ENCODE results near the gene SLC43A1.

Gene SLC43A1

DNA sequence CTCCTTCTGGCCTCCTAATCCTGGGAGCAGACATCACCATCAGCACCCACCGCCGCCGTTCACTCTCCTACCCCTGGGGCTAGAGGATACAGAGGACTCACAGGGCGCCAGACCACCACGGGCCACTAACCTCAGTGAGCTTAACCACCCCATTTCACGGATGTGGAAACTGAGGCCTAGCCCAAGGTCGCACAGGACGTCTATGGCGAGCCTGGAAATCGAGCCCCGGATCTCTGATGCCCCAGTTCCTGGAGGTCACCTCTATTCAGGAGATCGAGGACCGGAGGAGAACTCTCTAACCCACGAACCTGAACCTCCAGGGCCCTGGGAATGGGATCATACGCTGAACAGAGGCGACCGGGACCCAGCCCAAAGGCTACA is 14.7 kb upstream of the SLC43A1 start:
- Histone ChIP-seq H3K4me3 (ENCODE audit: insufficient read depth, low read depth, low read length, poor library complexity, severe bottlenecking) (peak overlapping the region; percentile 56), H3K4me1 (ENCODE audit: control insufficient read depth, insufficient read depth, low read length, poor library complexity, severe bottlenecking) (peaks cover 14% of the 10 kb centered on the region), H3K36me3 (ENCODE audit: control insufficient read depth, insufficient read depth, low read length) (no peaks in the 10 kb centered on the region), H3K27ac (ENCODE audit: insufficient read depth, low read length, poor library complexity, severe bottlenecking) (peak overlapping the region; percentile 82), H3K27me3 (replicated peaks; ENCODE audit: control insufficient read depth, insufficient read depth, low read length, poor library complexity, severe bottlenecking) (no peaks in the 10 kb centered on the region), H3K9me3 (ENCODE audit: control insufficient read depth, low read length) (no peaks in the 10 kb centered on the region)
- no peak for DNase-seq

DNA sequence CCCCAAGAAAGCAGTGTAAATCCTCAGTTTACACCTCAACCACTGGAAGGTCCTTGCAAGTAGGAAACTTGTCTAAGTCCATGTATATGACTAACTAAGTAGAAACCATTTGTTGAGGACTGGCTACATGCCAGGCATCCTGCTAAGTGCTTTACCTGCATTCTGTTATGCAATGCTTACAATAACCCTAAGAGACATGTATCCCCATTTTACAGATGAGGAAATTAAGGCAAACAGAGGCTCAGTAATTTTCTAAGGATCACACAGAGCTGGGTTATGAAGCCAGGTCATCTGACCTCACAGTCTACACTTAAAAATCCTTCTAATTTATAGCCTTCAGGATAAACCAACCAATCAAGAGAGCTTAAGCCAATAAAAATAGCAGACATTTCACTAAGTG is 13.5 kb upstream of the SLC43A1 start:
- DNase-seq: no peak
- no peak overlapping the region for H3K27ac ChIP-seq (ENCODE audit: insufficient read depth, low read length, poor library complexity, severe bottlenecking)

DNA sequence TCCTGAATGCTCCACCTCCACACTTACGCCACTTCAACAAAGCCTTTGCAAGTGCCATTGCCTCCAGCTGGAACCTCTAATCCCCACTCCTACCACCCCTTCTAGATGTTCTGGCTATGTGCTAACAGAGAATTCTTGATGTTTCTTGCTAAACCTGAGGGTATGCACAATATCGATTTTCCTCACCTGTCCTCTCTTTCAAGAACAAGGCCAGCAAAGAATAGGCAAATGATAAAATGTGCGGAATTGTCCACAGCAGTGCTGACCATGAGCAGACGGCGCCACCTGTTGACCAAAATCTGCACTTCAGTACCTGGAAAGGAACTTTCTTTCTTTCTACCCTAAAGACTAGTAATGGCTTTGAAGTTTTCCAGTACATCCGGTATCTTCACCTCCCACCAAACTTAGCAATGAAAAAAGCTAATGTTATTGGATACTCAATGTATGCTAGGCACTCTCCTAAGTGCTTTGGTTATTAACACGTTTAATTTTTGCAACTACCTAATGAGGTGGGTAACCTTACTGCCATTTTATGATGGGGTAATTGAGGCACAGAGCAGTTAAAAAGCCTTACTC is 11.6 kb upstream of the SLC43A1 start:
- H3K36me3 ChIP-seq (ENCODE audit: control insufficient read depth, insufficient read depth, low read length): no peaks in the 10 kb centered on the region
- peaks cover 14% of the 10 kb centered on the region for H3K4me1 ChIP-seq (ENCODE audit: control insufficient read depth, insufficient read depth, low read length, poor library complexity, severe bottlenecking)
- H3K27ac ChIP-seq (ENCODE audit: insufficient read depth, low read length, poor library complexity, severe bottlenecking): no peak overlapping the region
- DNase-seq: peak; percentile 37 to 62 (median 39)
- no peaks in the 10 kb centered on the region for H3K27me3 ChIP-seq (replicated peaks; ENCODE audit: control insufficient read depth, insufficient read depth, low read length, poor library complexity, severe bottlenecking)
- no peak overlapping the region for H3K4me3 ChIP-seq (ENCODE audit: insufficient read depth, low read depth, low read length, poor library complexity, severe bottlenecking)
- H3K9me3 ChIP-seq (ENCODE audit: control insufficient read depth, low read length): no peaks in the 10 kb centered on the region

More for the DNA sequence above, 13.5 kb upstream of the SLC43A1 start:
- no peaks in the 10 kb centered on the region for H3K27me3 ChIP-seq (replicated peaks; ENCODE audit: control insufficient read depth, insufficient read depth, low read length, poor library complexity, severe bottlenecking)
- no peak overlapping the region for H3K4me3 ChIP-seq (ENCODE audit: insufficient read depth, low read depth, low read length, poor library complexity, severe bottlenecking)
- no peaks in the 10 kb centered on the region for H3K9me3 ChIP-seq (ENCODE audit: control insufficient read depth, low read length)
- H3K4me1 ChIP-seq (ENCODE audit: control insufficient read depth, insufficient read depth, low read length, poor library complexity, severe bottlenecking): peaks cover 14% of the 10 kb centered on the region
- no peaks in the 10 kb centered on the region for H3K36me3 ChIP-seq (ENCODE audit: control insufficient read depth, insufficient read depth, low read length)

DNA sequence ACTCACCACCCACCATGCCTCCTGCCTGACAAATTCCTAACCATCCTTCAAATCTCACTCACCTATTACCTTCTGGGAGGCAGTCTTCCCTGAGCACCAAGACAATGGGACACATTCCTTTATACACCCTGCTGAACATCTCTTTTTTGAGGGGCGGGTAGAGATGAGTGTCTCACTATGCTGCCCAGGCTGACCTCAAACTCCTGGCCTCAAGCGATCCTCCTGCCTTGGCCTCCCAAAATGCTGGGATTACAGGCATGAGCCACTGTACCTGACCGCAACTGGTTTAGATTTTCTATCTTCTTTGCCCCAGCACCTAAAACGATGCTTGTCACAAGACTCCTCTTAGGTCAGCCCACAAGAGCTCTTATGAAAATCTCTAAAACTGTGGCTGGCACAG is 7.9 kb upstream of the SLC43A1 start:
- DNase-seq: no peak
- Histone ChIP-seq H3K36me3 (ENCODE audit: control insufficient read depth, insufficient read depth, low read length) (no peaks in the 10 kb centered on the region), H3K4me1 (ENCODE audit: control insufficient read depth, insufficient read depth, low read length, poor library complexity, severe bottlenecking) (no peaks in the 10 kb centered on the region)

DNA sequence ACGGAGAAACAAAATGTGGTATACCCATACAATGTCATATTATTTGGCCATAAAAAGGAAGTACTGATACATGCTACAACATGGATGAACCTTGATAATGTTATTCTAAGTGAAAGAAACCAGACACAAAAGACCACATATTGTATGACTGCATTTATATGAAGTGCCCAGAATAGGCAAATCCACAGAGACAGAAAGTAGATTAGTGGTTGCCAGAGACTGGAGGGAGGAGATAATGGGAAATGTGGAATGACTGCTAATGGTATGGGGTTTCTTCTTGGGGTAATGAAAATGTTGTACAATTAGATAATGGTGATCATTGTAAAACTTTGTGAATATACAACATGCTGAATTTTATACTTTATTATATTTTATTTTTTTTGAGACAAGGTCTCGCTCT is 5.6 kb upstream of the SLC43A1 start:
- no peak overlapping the region for H3K4me3 ChIP-seq (ENCODE audit: insufficient read depth, low read depth, low read length, poor library complexity, severe bottlenecking)
- H3K9me3 ChIP-seq (ENCODE audit: control insufficient read depth, low read length): no peaks in the 10 kb centered on the region
- DNase-seq: no peak
- H3K4me1 ChIP-seq (ENCODE audit: control insufficient read depth, insufficient read depth, low read length, poor library complexity, severe bottlenecking): no peaks in the 10 kb centered on the region
- no peak overlapping the region for H3K27ac ChIP-seq (ENCODE audit: insufficient read depth, low read length, poor library complexity, severe bottlenecking)
- H3K36me3 ChIP-seq (ENCODE audit: control insufficient read depth, insufficient read depth, low read length): no peaks in the 10 kb centered on the region
- no peaks in the 10 kb centered on the region for H3K27me3 ChIP-seq (replicated peaks; ENCODE audit: control insufficient read depth, insufficient read depth, low read length, poor library complexity, severe bottlenecking)

More for the DNA sequence above, 7.9 kb upstream of the SLC43A1 start:
- Histone ChIP-seq H3K27ac (ENCODE audit: insufficient read depth, low read length, poor library complexity, severe bottlenecking) (no peak overlapping the region), H3K27me3 (replicated peaks; ENCODE audit: control insufficient read depth, insufficient read depth, low read length, poor library complexity, severe bottlenecking) (no peaks in the 10 kb centered on the region), H3K9me3 (ENCODE audit: control insufficient read depth, low read length) (no peaks in the 10 kb centered on the region), H3K4me3 (ENCODE audit: insufficient read depth, low read depth, low read length, poor library complexity, severe bottlenecking) (no peak overlapping the region)

DNA sequence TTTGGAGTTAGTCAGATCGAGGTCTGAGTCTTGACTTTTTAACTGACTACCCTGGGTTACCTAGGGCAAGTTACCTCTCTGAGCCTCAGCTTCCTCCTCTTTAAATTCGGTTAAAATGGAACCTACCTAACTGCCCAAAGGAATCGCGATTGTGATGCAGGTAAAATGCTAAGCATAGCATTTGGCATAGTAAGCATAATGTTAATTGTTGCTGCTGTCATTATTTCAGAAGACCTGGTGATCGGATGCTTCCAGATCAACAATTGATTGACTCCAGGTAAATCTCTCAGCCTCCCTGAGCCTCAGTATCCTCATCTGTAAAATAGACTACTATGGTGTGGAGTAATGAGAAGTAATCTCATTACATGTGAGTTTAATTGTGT is 550 bp upstream of the SLC43A1 start:
- DNase-seq: no peak
- Histone ChIP-seq H3K27me3 (replicated peaks; ENCODE audit: control insufficient read depth, insufficient read depth, low read length, poor library complexity, severe bottlenecking) (no peaks in the 10 kb centered on the region), H3K9me3 (ENCODE audit: control insufficient read depth, low read length) (no peaks in the 10 kb centered on the region), H3K36me3 (ENCODE audit: control insufficient read depth, insufficient read depth, low read length) (no peaks in the 10 kb centered on the region), H3K4me1 (ENCODE audit: control insufficient read depth, insufficient read depth, low read length, poor library complexity, severe bottlenecking) (peaks cover 7% of the 10 kb centered on the region), H3K4me3 (ENCODE audit: insufficient read depth, low read depth, low read length, poor library complexity, severe bottlenecking) (peak overlapping the region; percentile 97), H3K27ac (ENCODE audit: insufficient read depth, low read length, poor library complexity, severe bottlenecking) (no peak overlapping the region)

DNA sequence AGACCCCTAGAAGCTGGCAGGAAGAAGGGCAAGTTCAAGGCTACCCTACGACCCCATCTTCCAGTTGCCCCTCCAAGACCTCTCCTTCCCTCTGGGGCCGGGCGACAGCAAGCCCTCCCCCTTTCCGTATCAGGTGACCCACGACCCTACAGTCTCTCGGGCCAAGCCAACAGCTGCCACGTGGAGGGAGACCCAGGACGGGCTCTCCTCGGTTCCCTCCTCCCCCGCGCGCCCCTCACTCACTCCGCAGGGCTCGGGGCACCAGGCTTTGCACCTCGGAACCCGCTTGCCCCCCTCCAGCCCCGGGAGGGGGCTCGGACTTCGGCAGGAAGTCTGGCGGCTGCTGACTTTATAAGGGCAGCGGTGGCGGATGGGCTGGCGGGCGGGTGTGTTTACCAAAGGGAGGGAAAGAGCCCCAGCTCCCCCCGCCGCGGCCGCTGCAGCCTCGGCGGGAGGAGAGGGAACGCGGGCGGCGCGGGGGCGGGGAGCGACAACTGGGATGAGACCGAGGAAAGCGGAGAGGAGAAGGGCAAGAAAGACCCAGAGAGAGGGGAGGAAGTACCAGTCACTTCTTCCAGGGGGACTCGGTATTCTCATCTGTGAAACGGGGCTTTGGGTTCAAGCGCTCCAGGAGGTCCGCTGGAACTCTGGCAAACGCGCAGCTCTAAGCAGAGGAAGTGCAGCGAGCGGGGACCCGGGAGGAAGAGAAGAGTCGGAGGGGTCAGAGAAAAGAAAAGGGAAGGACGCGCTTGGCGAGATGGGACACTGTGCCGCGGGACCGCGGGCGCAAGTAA is 767 bp downstream of the SLC43A1 start:
- no peaks in the 10 kb centered on the region for H3K9me3 ChIP-seq (ENCODE audit: control insufficient read depth, low read length)
- peak overlapping the region; percentile 97 for H3K4me3 ChIP-seq (ENCODE audit: insufficient read depth, low read depth, low read length, poor library complexity, severe bottlenecking)
- no peaks in the 10 kb centered on the region for H3K27me3 ChIP-seq (replicated peaks; ENCODE audit: control insufficient read depth, insufficient read depth, low read length, poor library complexity, severe bottlenecking)
- peaks cover 7% of the 10 kb centered on the region for H3K4me1 ChIP-seq (ENCODE audit: control insufficient read depth, insufficient read depth, low read length, poor library complexity, severe bottlenecking)
- DNase-seq: peak in 1 of 3 donors; percentile 13
- no peaks in the 10 kb centered on the region for H3K36me3 ChIP-seq (ENCODE audit: control insufficient read depth, insufficient read depth, low read length)
- H3K27ac ChIP-seq (ENCODE audit: insufficient read depth, low read length, poor library complexity, severe bottlenecking): peak overlapping the region; percentile 37

DNA sequence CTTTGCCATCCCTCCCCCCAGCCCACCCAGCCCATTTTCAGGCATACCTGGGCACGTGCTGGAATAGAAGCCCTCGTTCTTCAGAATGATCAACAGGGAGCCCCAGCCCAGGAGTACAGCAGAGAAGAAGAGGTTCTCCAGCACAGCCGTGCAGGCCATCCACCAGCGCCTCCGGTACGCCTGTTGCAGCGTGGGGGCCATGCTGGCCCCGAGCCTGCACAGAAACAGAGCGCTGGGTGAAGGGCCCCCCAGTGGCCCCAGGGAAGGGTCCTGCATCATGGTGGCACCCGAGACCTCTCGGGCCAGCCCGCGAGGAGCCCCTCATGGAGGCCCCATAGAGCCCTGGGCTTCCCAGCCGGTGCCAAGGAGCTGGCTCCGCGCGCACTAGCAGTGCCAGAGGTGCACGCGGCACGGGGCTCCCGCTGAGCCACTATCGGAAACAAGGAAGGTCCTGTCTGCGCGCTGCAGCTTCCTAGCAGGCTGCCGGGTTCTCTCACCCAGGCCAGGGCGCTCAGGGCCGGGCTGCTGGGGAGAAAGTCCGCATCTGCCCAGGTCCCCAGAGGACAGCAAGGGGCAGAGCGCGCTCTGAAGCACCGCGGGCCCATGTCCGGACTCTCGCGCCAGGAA is 1.5 kb downstream of the SLC43A1 start:
- Histone ChIP-seq H3K4me3 (ENCODE audit: insufficient read depth, low read depth, low read length, poor library complexity, severe bottlenecking) (peak overlapping the region; percentile 97), H3K9me3 (ENCODE audit: control insufficient read depth, low read length) (no peaks in the 10 kb centered on the region), H3K36me3 (ENCODE audit: control insufficient read depth, insufficient read depth, low read length) (no peaks in the 10 kb centered on the region), H3K27me3 (replicated peaks; ENCODE audit: control insufficient read depth, insufficient read depth, low read length, poor library complexity, severe bottlenecking) (no peaks in the 10 kb centered on the region), H3K27ac (ENCODE audit: insufficient read depth, low read length, poor library complexity, severe bottlenecking) (no peak overlapping the region), H3K4me1 (ENCODE audit: control insufficient read depth, insufficient read depth, low read length, poor library complexity, severe bottlenecking) (peaks cover 7% of the 10 kb centered on the region)
- no peak for DNase-seq

DNA sequence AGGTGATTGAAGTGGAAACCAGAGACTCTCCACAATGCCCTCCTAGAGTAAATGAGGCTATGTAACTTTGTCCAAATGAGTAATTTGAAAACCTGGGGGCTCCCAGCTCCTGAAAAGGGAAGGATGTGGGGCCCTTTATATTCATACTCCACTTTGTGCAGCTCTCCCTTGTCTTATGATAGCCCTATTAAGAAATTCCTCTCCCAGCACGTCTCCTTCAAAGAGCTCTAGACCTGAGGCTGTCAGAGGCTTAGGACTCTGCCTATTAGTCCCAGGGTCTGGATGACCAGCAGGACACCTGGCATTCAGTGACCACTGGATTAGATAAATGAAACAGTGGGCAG is 2.1 kb downstream of the SLC43A1 start:
- H3K4me1 ChIP-seq (ENCODE audit: control insufficient read depth, insufficient read depth, low read length, poor library complexity, severe bottlenecking): peaks cover 7% of the 10 kb centered on the region
- no peak overlapping the region for H3K27ac ChIP-seq (ENCODE audit: insufficient read depth, low read length, poor library complexity, severe bottlenecking)
- H3K9me3 ChIP-seq (ENCODE audit: control insufficient read depth, low read length): no peaks in the 10 kb centered on the region
- H3K36me3 ChIP-seq (ENCODE audit: control insufficient read depth, insufficient read depth, low read length): no peaks in the 10 kb centered on the region
- no peak overlapping the region for H3K4me3 ChIP-seq (ENCODE audit: insufficient read depth, low read depth, low read length, poor library complexity, severe bottlenecking)
- DNase-seq: no peak
- H3K27me3 ChIP-seq (replicated peaks; ENCODE audit: control insufficient read depth, insufficient read depth, low read length, poor library complexity, severe bottlenecking): no peaks in the 10 kb centered on the region
